Loucy (cell line): ENCODE data around the gene ALX3.

Experiments
- EZH2phosphoT487 ChIP-seq: fragments of 200-600 bp; IDR thresholded peaks from 2 replicates; pipeline ENCODE4 v1.6.1; 2018; ENCODE audit warnings: antibody characterized with exemption, mild to moderate bottlenecking, moderate library complexity, borderline replicate concordance
- TF ChIP-seq, protein P1 (sequence below): fragments of 200-600 bp; sonication (generic); conservative IDR thresholded peaks from 2 replicates; pipeline ENCODE4 v1.5.1; 2014; ENCODE audit warnings: mild to moderate bottlenecking, antibody characterized with exemption, low read length

DNA sequence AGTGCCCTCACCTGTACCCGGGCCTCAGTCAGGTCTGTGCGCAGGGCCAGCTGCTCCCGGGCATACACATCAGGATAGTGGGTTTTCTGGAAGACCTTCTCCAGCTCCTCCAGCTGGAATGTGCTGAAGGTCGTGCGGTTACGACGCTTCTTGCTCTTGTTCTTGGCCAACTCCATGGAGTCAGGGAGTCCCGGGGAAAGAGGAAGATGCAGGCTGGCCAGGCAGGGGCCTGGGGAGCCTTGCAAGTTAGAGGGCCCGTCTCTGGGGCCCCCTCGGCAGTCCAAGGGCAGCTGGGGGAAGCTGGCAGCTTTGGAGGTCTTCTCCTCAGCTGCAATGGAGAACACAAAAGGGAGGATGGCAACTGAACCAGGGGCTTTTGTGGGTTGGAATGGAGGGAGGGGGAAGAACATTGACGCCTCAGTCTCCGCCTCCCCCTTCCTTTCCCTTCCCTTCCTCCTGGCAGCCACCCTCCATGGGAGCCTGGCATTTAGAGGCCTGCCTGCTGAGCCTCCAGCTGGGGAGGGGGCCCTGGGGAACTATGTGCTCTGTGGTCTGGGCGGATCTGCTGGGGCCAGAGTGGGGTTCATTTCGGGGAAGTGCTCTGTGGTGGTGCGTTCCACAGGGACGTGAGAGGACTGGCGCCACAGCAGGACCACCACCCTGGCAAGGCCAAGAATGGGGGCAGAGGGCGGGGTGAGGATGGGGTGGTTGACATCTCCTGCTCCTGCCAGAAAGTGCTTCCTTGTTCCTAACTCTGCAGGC, 5.7 kb downstream of the ALX3 start:
- TF ChIP-seq, protein P1, sequence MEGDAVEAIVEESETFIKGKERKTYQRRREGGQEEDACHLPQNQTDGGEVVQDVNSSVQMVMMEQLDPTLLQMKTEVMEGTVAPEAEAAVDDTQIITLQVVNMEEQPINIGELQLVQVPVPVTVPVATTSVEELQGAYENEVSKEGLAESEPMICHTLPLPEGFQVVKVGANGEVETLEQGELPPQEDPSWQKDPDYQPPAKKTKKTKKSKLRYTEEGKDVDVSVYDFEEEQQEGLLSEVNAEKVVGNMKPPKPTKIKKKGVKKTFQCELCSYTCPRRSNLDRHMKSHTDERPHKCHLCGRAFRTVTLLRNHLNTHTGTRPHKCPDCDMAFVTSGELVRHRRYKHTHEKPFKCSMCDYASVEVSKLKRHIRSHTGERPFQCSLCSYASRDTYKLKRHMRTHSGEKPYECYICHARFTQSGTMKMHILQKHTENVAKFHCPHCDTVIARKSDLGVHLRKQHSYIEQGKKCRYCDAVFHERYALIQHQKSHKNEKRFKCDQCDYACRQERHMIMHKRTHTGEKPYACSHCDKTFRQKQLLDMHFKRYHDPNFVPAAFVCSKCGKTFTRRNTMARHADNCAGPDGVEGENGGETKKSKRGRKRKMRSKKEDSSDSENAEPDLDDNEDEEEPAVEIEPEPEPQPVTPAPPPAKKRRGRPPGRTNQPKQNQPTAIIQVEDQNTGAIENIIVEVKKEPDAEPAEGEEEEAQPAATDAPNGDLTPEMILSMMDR: no peak
- TF ChIP-seq EZH2phosphoT487: no peak
